ENCODE results near the gene COL17A1. TPM values are rescaled to one million over a fixed set of nuclear protein-coding genes. Genes with fewer than 3 reads are reported as not detected.

The COL17A1 gene
- total RNA-seq, 4 donors from 2014 or later: 0.12 to 10.7 (median 0.68) TPM

DNA sequence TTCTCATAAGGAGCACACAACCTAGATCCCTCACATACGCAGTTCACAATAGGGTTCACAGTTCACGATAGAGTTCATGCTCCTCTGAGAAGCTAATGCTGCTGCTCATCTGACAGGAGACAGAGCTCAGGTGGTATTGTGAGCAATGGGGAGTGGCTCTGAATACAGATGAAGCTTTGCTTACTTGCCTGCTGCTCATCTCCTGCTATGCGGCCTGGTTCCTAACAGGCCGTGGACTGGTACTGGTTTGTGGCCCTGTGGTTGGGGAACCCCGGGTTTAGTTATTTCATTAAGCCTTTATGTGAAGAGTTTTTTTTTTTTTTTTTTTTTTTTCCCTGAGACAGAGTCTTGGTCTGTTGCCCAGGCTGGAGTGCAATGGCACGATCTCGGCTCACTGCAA lies 99.3 kb downstream of the COL17A1 start:
- Histone ChIP-seq H3K27ac (no peak overlapping the region), H3K4me3 (no peak overlapping the region), H3K36me3 (no peaks in the 10 kb centered on the region), H3K9me3 (no peaks in the 10 kb centered on the region), H3K4me1 (peaks cover 3 to 88% (median 3%) of the 10 kb centered on the region in 3 donors), H3K27me3 (no peaks in the 10 kb centered on the region)
- 33 to 40% methylated on average over 1 to 7 of the region's 7 CpGs for WGBS, 2 donors (ENCODE audit: low coverage in 1 of 2)
- TF ChIP-seq POLR2AphosphoS5 (IDR thresholded peaks at IDR 0.05) (no peak), EP300 (IDR thresholded peaks at IDR 0.05) (no peak), POLR2A (IDR thresholded peaks at IDR 0.05) (no peak)
- TF ChIP-seq, protein P1, sequence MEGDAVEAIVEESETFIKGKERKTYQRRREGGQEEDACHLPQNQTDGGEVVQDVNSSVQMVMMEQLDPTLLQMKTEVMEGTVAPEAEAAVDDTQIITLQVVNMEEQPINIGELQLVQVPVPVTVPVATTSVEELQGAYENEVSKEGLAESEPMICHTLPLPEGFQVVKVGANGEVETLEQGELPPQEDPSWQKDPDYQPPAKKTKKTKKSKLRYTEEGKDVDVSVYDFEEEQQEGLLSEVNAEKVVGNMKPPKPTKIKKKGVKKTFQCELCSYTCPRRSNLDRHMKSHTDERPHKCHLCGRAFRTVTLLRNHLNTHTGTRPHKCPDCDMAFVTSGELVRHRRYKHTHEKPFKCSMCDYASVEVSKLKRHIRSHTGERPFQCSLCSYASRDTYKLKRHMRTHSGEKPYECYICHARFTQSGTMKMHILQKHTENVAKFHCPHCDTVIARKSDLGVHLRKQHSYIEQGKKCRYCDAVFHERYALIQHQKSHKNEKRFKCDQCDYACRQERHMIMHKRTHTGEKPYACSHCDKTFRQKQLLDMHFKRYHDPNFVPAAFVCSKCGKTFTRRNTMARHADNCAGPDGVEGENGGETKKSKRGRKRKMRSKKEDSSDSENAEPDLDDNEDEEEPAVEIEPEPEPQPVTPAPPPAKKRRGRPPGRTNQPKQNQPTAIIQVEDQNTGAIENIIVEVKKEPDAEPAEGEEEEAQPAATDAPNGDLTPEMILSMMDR (IDR thresholded peaks at IDR 0.05): no peak
- no peak for ATAC-seq

DNA sequence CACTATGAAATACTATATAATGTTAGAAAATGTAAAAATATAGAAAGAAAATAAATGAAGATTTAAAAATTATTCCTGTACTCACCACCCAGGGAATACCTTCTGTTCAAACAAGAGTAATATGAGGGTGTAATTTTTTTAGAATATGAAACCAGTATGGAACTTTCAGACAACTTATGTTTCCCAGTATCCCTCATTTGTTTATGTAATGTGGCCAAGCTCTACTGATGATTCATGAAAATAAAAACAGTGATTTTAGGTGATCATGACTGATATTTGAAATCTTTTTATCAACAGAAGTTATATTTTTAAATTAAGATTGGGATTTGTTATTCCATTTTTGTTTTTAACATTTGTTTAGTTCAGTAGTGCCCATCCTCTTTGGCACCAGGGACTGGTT lies 100.0 kb downstream of the COL17A1 start:
- peaks cover 3 to 83% (median 3%) of the 10 kb centered on the region in 3 donors for H3K4me1 ChIP-seq
- no peaks in the 10 kb centered on the region for H3K27me3 ChIP-seq
- no peaks in the 10 kb centered on the region for H3K36me3 ChIP-seq
- ATAC-seq: no peak
- no peak overlapping the region for H3K4me3 ChIP-seq
- H3K27ac ChIP-seq: no peak overlapping the region
- TF ChIP-seq EP300 (IDR thresholded peaks at IDR 0.05): no peak
- TF ChIP-seq POLR2AphosphoS5 (IDR thresholded peaks at IDR 0.05): no peak
- TF ChIP-seq POLR2A (IDR thresholded peaks at IDR 0.05): no peak
- no peaks in the 10 kb centered on the region for H3K9me3 ChIP-seq

DNA sequence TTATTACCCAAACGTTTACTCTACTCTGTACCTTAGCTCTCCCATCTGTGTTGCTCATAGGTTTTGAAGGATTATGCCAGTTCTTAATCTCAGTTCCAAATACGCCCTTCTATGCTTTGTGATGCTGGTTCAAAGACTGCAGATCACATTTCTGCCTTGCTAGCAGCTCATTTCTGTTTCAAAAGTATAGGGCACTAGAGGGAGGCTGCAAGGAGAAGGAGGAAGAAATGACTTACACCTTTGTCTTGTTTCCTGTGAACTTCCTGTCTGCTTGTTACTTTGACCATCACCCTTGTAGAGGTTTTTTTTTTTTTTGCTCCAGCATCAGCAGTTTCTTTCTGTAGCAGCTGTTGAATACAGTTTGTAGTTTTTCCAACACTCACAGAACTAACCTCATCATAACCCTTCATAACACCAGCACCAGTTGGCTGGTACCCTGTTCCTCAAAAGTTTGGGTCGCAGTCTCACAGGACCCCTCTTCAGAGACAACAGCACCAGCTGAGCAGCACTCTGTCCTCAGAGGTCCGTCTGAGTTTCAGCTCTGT lies 102.2 kb downstream of the COL17A1 start:
- no peak for ATAC-seq
- TF ChIP-seq EP300 (IDR thresholded peaks at IDR 0.05) (no peak), POLR2A (IDR thresholded peaks at IDR 0.05) (no peak), POLR2AphosphoS5 (IDR thresholded peaks at IDR 0.05) (no peak)
- TF ChIP-seq, protein P1 (IDR thresholded peaks at IDR 0.05): no peak
- WGBS, 2 donors (ENCODE audit: low coverage in 1 of 2): 39 to 48% methylated on average over 4 of the region's 4 CpGs
- no peak overlapping the region for H3K4me3 ChIP-seq
- H3K27me3 ChIP-seq: no peaks in the 10 kb centered on the region
- no peaks in the 10 kb centered on the region for H3K36me3 ChIP-seq
- peak overlapping the region in 2 of 4 donors; percentile 14 to 27 for H3K27ac ChIP-seq
- peaks cover 3 to 80% (median 3%) of the 10 kb centered on the region in 3 donors for H3K4me1 ChIP-seq
- no peaks in the 10 kb centered on the region for H3K9me3 ChIP-seq

DNA sequence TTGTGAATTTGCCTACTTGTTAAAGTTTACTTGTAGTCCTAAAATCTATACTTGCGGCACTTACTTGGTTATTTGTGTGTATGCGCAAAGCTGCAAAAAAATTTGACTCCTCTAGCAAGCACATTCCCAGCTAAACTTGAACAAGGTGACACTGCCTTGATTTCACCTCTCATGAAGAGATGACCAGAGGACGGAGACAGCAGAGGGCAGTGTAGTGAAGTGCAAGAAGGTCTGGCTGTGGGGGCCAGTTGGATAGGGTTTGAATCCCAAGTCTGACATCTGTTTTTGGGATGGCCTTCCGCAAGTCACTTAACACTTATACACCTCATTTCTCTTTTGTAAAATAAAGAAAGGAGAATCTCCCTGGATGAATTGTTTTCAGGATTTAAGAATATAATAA lies 103.0 kb downstream of the COL17A1 start:
- 71 to 88% methylated on average over 4 of the region's 4 CpGs for WGBS, 2 donors (ENCODE audit: low coverage in 1 of 2)
- H3K4me3 ChIP-seq: no peak overlapping the region
- H3K27ac ChIP-seq: no peak overlapping the region
- TF ChIP-seq POLR2AphosphoS5 (IDR thresholded peaks at IDR 0.05): no peak
- TF ChIP-seq POLR2A (IDR thresholded peaks at IDR 0.05): no peak
- no peak for TF ChIP-seq EP300 (IDR thresholded peaks at IDR 0.05)
- TF ChIP-seq, protein P1 (IDR thresholded peaks at IDR 0.05): peak in 1 of 4 experiments; percentile 16
- no peaks in the 10 kb centered on the region for H3K36me3 ChIP-seq
- H3K4me1 ChIP-seq: peaks cover under 1 to 80% (median 3%) of the 10 kb centered on the region in 3 donors
- no peaks in the 10 kb centered on the region for H3K27me3 ChIP-seq
- no peaks in the 10 kb centered on the region for H3K9me3 ChIP-seq
- no peak for ATAC-seq

Other genes with a start within 250 kb of the COL17A1 start
- 10 to 100 TPM; 31.2 to 65.2 (median 39.5) TPM for gene SH3PXD2A, start 230.3 kb downstream of the COL17A1 start, total RNA-seq
- gene STN1, start 167.7 kb downstream of the COL17A1 start, total RNA-seq: 10 to 100 TPM; 17.1 to 31.6 (median 29.6) TPM
- gene SLK, start 118.7 kb downstream of the COL17A1 start, total RNA-seq: 100 to 1,000 TPM in 2 of 4 donors, 10 to 100 TPM in 2; 75.0 to 119 (median 107) TPM
- gene SFR1, start 36.3 kb upstream of the COL17A1 start, total RNA-seq: 10 to 100 TPM in 2 of 4 donors, 1 to 10 TPM in 2; 5.3 to 12.7 (median 9.8) TPM
- under 1 TPM in 3 of 4 donors, not detected in 1; 0.16 to 0.45 (median 0.40) TPM for gene CFAP43, start 146.5 kb upstream of the COL17A1 start, total RNA-seq
- gene GSTO1, start 169.0 kb upstream of the COL17A1 start, total RNA-seq: 100 to 1,000 TPM; 124 to 153 (median 149) TPM
- 1 to 10 TPM in 1 of 4 donors, under 1 TPM in 3; 0.15 to 1.3 (median 0.21) TPM for gene GSTO2, start 183.3 kb upstream of the COL17A1 start, total RNA-seq